Sigmoid colon (tissue), 7 donors: ENCODE results near the gene LIMS2. TPM values are rescaled to one million over a fixed set of nuclear protein-coding genes. Genes with fewer than 3 reads are reported as not detected.

Experiments
- DNase-seq: peaks from one replicate; pipeline ENCODE4 v3.0.0-alpha.2; 2019
- H3K27ac ChIP-seq, 4 donors: fragments of 200-600 bp; sonication (generic); one replicate each; pipeline ENCODE4 v1.5.1; 2016 to 2019; ENCODE audit warnings: mild to moderate bottlenecking in 1 of 4
- H3K27me3 ChIP-seq, 3 donors: fragments of 200-600 bp; sonication (generic); one replicate each; pipeline ENCODE4 v1.5.1; 2019; ENCODE audit warnings: mild to moderate bottlenecking in 1 of 3
- H3K36me3 ChIP-seq, 4 donors: fragments of 200-600 bp; sonication (generic); one replicate each; pipeline ENCODE4 v1.5.1; 2016 to 2019
- H3K4me1 ChIP-seq, 4 donors: fragments of 200-600 bp; sonication (generic); one replicate each; pipeline ENCODE4 v1.5.1; 2017 to 2019
- H3K4me3 ChIP-seq, 4 donors: fragments of 200-600 bp; sonication (generic); one replicate each; pipeline ENCODE4 v1.5.1; 2017 to 2019; ENCODE audit warnings: mild to moderate bottlenecking in 2 of 4, moderate library complexity in 1 of 4
- H3K9me3 ChIP-seq, 4 donors: fragments of 200-600 bp in 3 of 4; sonication (generic) in 3 of 4; one replicate each; pipeline versions ENCODE4 v1.5.1 to v1.6.1; 2013 to 2019
- EP300 ChIP-seq, 4 donors: sonication (generic); formaldehyde crosslinking; IDR thresholded peaks; one replicate each; pipeline ENCODE4 v1.6.1; 2017; ENCODE audit warnings: antibody characterized with exemption in 4 of 4
- POLR2A ChIP-seq, 2 donors: fragments of 450-650 bp; IDR thresholded peaks; one replicate each; pipeline ENCODE4 v1.6.1; 2016; ENCODE audit warnings: antibody characterized with exemption in 2 of 2, mild to moderate bottlenecking in 2 of 2, moderate library complexity in 2 of 2
- POLR2AphosphoS5 ChIP-seq, 4 donors: sonication (generic); formaldehyde crosslinking; IDR thresholded peaks; one replicate each; pipeline ENCODE4 v1.6.1; 2017; ENCODE audit warnings: antibody characterized with exemption in 4 of 4
- WGBS, 2 donors: extraction: QIAGEN DNeasy Blood & Tissue Kit; methylation state at CpG; one replicate each; pipeline ENCODE4 v1.1.7; 2013; 5-methylcytosine and 5-hydroxymethylcytosine counted together
- intact Hi-C: fragments of 100-400 bp; cut with DNase I; formaldehyde crosslinking; loops from one replicate; pipeline ENCODE4 v1.15.1; 2023
- polyA plus RNA-seq, 3 donors: library from polyadenylated mRNA; stranded (reverse); fragments of 200-250 nt; gene quantifications; one replicate each; pipeline ENCODE4 v1.2.3, GENCODE V29; 2013
- total RNA-seq, 4 donors: library from RNA; depleted of rRNA; stranded (reverse); fragments of >200 nt; gene quantifications; one replicate each; pipeline ENCODE4 v1.1.0, GENCODE V29; 2016
- TF ChIP-seq, protein P1 (sequence below), 4 experiments: fragments of 450-650 bp in 3 of 4; fragments of 200-600 bp in 1 of 4; IDR thresholded peaks; one replicate each; pipeline ENCODE4 v1.5.1; 2016 to 2019; ENCODE audit warnings: antibody characterized with exemption in 4 of 4, mild to moderate bottlenecking in 3 of 4, moderate library complexity in 2 of 4
- donor health status: healthy with polysubstance abuse.
- donor health status: Bipolar disorder and iron deficiency.
- donor health status: healthy.

The LIMS2 gene
- total and polyA plus RNA-seq, 7 donors: 3.2 to 357 (median 125) TPM

DNA sequence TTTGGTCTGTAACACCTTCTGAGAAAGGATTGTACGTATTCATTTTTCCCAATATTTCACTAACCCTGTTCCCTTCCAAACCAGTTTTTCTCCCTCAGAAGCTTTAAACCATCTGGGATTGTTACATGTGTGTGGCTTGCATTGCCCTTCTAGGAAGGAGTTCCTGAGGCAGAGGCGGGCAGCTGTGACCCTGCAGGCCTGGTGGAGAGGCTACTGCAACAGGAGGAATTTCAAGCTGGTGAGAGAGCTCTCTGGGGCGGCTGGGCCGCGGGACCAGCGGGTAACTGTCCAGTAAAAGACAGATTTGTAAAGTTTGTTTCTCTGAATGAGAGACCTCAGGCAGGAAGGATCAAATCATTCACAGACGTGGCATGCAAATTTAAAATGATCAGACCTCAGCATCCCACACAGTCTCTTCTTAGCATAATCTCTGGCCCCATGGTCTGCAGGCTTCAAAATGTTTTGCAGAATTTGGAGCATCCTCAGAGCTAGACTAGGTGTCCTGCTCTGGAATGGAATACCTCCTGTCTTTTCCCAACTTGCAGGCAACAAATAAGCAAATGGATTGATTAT lies 69.6 kb downstream of the LIMS2 start:
- no peaks in the 10 kb centered on the region for H3K4me1 ChIP-seq
- no peaks in the 10 kb centered on the region for H3K27me3 ChIP-seq
- DNase-seq: peak; percentile 34
- TF ChIP-seq POLR2AphosphoS5 (IDR thresholded peaks at IDR 0.05) (no peak), POLR2A (IDR thresholded peaks at IDR 0.05) (no peak), EP300 (IDR thresholded peaks at IDR 0.05) (no peak)
- TF ChIP-seq, protein P1, sequence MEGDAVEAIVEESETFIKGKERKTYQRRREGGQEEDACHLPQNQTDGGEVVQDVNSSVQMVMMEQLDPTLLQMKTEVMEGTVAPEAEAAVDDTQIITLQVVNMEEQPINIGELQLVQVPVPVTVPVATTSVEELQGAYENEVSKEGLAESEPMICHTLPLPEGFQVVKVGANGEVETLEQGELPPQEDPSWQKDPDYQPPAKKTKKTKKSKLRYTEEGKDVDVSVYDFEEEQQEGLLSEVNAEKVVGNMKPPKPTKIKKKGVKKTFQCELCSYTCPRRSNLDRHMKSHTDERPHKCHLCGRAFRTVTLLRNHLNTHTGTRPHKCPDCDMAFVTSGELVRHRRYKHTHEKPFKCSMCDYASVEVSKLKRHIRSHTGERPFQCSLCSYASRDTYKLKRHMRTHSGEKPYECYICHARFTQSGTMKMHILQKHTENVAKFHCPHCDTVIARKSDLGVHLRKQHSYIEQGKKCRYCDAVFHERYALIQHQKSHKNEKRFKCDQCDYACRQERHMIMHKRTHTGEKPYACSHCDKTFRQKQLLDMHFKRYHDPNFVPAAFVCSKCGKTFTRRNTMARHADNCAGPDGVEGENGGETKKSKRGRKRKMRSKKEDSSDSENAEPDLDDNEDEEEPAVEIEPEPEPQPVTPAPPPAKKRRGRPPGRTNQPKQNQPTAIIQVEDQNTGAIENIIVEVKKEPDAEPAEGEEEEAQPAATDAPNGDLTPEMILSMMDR (IDR thresholded peaks at IDR 0.05): no peak
- H3K4me3 ChIP-seq: no peak overlapping the region
- H3K36me3 ChIP-seq: no peaks in the 10 kb centered on the region
- 83 to 92% methylated on average over 7 of the region's 7 CpGs for WGBS, 2 donors
- intact Hi-C loops: no loop called here
- no peak overlapping the region for H3K27ac ChIP-seq
- H3K9me3 ChIP-seq: peaks cover 0 to under 1% (median under 1%) of the 10 kb centered on the region in 4 donors

DNA sequence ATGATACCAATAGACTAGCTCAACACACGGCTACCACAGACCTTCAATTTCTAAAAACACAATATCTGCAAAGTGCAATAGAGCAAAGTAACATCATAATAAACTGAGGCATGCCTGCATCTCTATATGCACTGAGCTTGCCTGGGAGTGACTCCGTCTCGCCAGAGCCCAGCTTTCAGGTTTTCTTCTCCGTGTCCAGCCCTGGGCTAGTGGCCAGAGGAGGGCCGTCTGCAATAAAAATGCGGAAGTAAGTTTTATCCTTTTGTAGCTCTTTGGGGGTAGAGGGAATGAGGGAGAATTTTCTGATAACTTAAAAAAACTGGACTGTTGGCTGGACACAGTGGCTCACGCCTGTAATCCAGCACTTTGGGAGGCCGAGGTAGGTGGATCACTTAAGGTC lies 70.3 kb downstream of the LIMS2 start:
- intact Hi-C loops: no loop called here
- no peaks in the 10 kb centered on the region for H3K27me3 ChIP-seq
- peak; percentile 13 for DNase-seq
- H3K36me3 ChIP-seq: no peaks in the 10 kb centered on the region
- TF ChIP-seq POLR2A (IDR thresholded peaks at IDR 0.05): no peak
- TF ChIP-seq POLR2AphosphoS5 (IDR thresholded peaks at IDR 0.05): no peak
- TF ChIP-seq EP300 (IDR thresholded peaks at IDR 0.05): no peak
- TF ChIP-seq, protein P1 (IDR thresholded peaks at IDR 0.05): no peak
- no peaks in the 10 kb centered on the region for H3K4me1 ChIP-seq
- H3K4me3 ChIP-seq: no peak overlapping the region
- H3K9me3 ChIP-seq: no peaks in the 10 kb centered on the region
- WGBS, 2 donors: 91 to 93% methylated on average over 8 of the region's 8 CpGs
- no peak overlapping the region for H3K27ac ChIP-seq

DNA sequence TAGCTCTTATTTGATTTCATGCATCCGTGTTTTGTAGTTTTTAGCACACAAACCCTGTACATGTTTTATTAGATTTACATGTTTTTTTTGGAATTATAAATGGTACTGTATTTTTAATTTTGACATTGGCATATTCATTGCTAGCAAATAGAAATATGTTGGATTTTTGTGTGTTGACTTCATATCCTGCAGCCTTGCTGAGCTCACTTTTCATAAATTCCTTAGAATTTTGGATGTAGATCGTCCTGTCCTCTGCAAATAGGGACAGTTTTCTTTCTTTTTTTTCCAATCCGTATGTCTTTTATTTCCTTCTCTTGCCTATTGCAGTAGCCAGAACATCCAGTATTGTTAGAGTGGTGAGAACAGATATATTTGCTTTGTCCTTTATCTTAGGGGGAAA lies 76.1 kb downstream of the LIMS2 start:
- H3K27ac ChIP-seq: no peak overlapping the region

DNA sequence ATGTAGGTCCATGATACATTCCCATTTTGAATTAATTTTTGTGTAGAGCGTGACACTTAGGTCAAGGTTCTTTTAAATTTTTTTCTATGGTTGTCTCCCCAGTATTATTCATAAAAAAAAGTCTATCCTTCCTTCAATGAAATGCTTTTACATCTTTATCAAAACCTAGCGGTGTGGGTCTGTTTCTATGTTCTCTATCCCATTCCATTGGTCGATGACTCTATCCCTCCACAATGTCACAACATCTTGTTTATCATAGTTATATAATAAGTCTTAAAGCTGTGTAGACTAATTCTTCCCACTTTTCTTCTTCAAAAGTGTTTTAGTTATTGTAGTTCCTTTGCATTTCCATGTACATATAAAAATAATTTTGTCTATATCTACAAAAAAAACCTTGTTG lies 76.6 kb downstream of the LIMS2 start:
- WGBS, 2 donors: 94 to 96% methylated on average over 3 of the region's 3 CpGs
- intact Hi-C loops: no loop called here
- DNase-seq: no peak

More for the DNA sequence above, 76.1 kb downstream of the LIMS2 start:
- Histone ChIP-seq H3K4me1 (no peaks in the 10 kb centered on the region), H3K9me3 (no peaks in the 10 kb centered on the region), H3K4me3 (no peak overlapping the region), H3K36me3 (no peaks in the 10 kb centered on the region), H3K27me3 (no peaks in the 10 kb centered on the region)
- DNase-seq: no peak
- intact Hi-C loops: no loop called here
- TF ChIP-seq POLR2AphosphoS5 (IDR thresholded peaks at IDR 0.05) (no peak), EP300 (IDR thresholded peaks at IDR 0.05) (no peak), POLR2A (IDR thresholded peaks at IDR 0.05) (no peak)
- TF ChIP-seq, protein P1 (IDR thresholded peaks at IDR 0.05): no peak
- WGBS, 2 donors: 85 to 94% methylated on average over 3 of the region's 3 CpGs

DNA sequence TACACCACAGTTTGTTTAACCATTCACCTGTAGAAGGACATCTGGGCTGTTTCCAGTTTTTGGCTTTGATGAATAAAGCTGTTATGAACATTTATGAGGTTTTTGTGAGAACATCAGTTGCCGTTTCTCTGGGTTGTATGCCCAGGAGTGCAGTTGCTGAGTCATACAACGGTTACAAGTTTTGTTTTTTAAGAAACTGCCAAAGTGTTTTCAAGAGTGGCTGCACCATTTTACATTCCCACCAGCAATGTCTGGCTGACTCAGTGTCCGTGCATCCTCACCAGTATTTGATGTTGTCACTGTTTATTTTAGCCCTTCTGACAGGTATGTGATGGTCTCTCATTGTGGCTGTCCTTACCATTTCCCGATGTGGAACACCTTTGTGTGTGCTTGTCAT lies 77.3 kb downstream of the LIMS2 start:
- Histone ChIP-seq H3K4me1 (no peaks in the 10 kb centered on the region), H3K27ac (no peak overlapping the region), H3K36me3 (no peaks in the 10 kb centered on the region), H3K27me3 (no peaks in the 10 kb centered on the region), H3K4me3 (no peak overlapping the region), H3K9me3 (no peaks in the 10 kb centered on the region)
- DNase-seq: no peak
- 53 to 71% methylated on average over 4 of the region's 4 CpGs for WGBS, 2 donors
- intact Hi-C loops: no loop called here
- TF ChIP-seq EP300 (IDR thresholded peaks at IDR 0.05): no peak
- TF ChIP-seq, protein P1 (IDR thresholded peaks at IDR 0.05): no peak
- no peak for TF ChIP-seq POLR2AphosphoS5 (IDR thresholded peaks at IDR 0.05)
- TF ChIP-seq POLR2A (IDR thresholded peaks at IDR 0.05): no peak

More for the DNA sequence above, 76.6 kb downstream of the LIMS2 start:
- no peak overlapping the region for H3K27ac ChIP-seq
- no peak overlapping the region for H3K4me3 ChIP-seq
- no peak for TF ChIP-seq POLR2A (IDR thresholded peaks at IDR 0.05)
- no peaks in the 10 kb centered on the region for H3K27me3 ChIP-seq
- no peaks in the 10 kb centered on the region for H3K36me3 ChIP-seq
- H3K4me1 ChIP-seq: no peaks in the 10 kb centered on the region
- H3K9me3 ChIP-seq: no peaks in the 10 kb centered on the region
